A673 (cell line): ENCODE data around the gene SUSD4. TPM values are rescaled to one million over a fixed set of nuclear protein-coding genes. Genes with fewer than 3 reads are reported as not detected.

Experiments
- BruUV-seq: library from RNA; stranded (reverse); fragments of 400-500 nt; replicated peaks from 2 replicates; lab custom pipeline; 2021; lab: Mats Ljungman, UMichigan
- CTCF ChIA-PET: fragments of 300-600 bp; sonication (Branson Sonifier 250); formaldehyde crosslinking; loops from one replicate; lab custom pipeline; 2022; ENCODE audit warnings: antibody characterized with exemption; lab: Charles Lee
- POLR2A ChIA-PET: fragments of 300-600 bp; sonication (Branson Sonifier 250); formaldehyde crosslinking; loops from one replicate; lab custom pipeline; 2022; ENCODE audit warnings: antibody characterized with exemption; ENCODE audit not compliant: low non-redundant PET; lab: Charles Lee
- DNase-seq: peaks from one replicate; pipeline ENCODE4 v3.0.0-alpha.2; 2015; ENCODE audit warnings: low spot score
- H3K27ac ChIP-seq: fragments of 200-600 bp; sonication (generic); 2 replicates; pipeline ENCODE4 v1.5.1; 2016; ENCODE audit warnings: mixed run types, low read depth, mild to moderate bottlenecking, mixed read lengths, antibody characterized with exemption, low read length; ENCODE audit not compliant: poor library complexity, severe bottlenecking
- H3K27me3 ChIP-seq: fragments of 200-600 bp; sonication (generic); replicated peaks from 2 replicates; pipeline ENCODE4 v1.6.1; 2017; ENCODE audit warnings: mixed run types, low read depth, mild to moderate bottlenecking, mixed read lengths, antibody characterized with exemption, low read length; ENCODE audit not compliant: insufficient read depth, poor library complexity
- H3K36me3 ChIP-seq: fragments of 200-600 bp; sonication (generic); 2 replicates; pipeline ENCODE4 v1.6.1; 2016; ENCODE audit warnings: mixed run types, mild to moderate bottlenecking, mixed read lengths, antibody characterized with exemption, low read length; ENCODE audit not compliant: insufficient read depth, poor library complexity, severe bottlenecking
- H3K4me1 ChIP-seq: fragments of 200-600 bp; sonication (generic); 2 replicates; pipeline ENCODE4 v1.6.1; 2017; ENCODE audit warnings: mixed run types, mild to moderate bottlenecking, mixed read lengths, antibody characterized with exemption, low read length; ENCODE audit not compliant: insufficient read depth, poor library complexity, severe bottlenecking
- H3K4me3 ChIP-seq: fragments of 200-600 bp; sonication (generic); 2 replicates; pipeline ENCODE4 v1.5.1; 2016; ENCODE audit warnings: low read depth, mixed run types, mild to moderate bottlenecking, mixed read lengths, low read length; ENCODE audit not compliant: poor library complexity, severe bottlenecking
- H3K9me3 ChIP-seq: fragments of 200-600 bp; sonication (generic); 2 replicates; pipeline ENCODE4 v1.6.1; 2016; ENCODE audit warnings: mixed run types, low read depth, mild to moderate bottlenecking, mixed read lengths, antibody characterized with exemption, low read length; ENCODE audit not compliant: poor library complexity, severe bottlenecking
- EZH2 ChIP-seq: fragments of 200-600 bp; sonication (generic); IDR thresholded peaks from 2 replicates; pipeline ENCODE4 v1.6.1; 2017; ENCODE audit warnings: borderline replicate concordance, low read depth, mild to moderate bottlenecking, mixed read lengths, antibody characterized with exemption, low read length; ENCODE audit not compliant: poor library complexity, severe bottlenecking
- intact Hi-C: fragments of 100-400 bp; cut with micrococcal nuclease; formaldehyde crosslinking; loops from one replicate; pipeline ENCODE4 v1.10.0; 2022; ENCODE audit not compliant: unreplicated experiment
- total RNA-seq: library from RNA; stranded (reverse); gene quantifications from 2 replicates; pipeline ENCODE4 v1.2.3, GENCODE V29; 2021
- TF ChIP-seq, protein P1 (sequence below): fragments of 300-800, 200-600 bp; sonication (generic); conservative IDR thresholded peaks from 2 replicates; pipeline ENCODE4 v1.5.1; 2017; ENCODE audit warnings: low read depth, mild to moderate bottlenecking, antibody characterized with exemption, low read length, moderate library complexity, mixed read lengths

The SUSD4 gene
- total RNA-seq, 1 experiment from 2014 or later, result not detected

- Histone ChIP-seq H3K4me1 (no peaks in the 10 kb centered on the region), H3K9me3 (no peaks in the 10 kb centered on the region), H3K36me3 (no peaks in the 10 kb centered on the region), H3K27ac (no peak overlapping the region), H3K27me3 (no peaks in the 10 kb centered on the region), H3K4me3 (no peak overlapping the region)
- no peak for DNase-seq
- no peak for TF ChIP-seq EZH2
- TF ChIP-seq, protein P1, sequence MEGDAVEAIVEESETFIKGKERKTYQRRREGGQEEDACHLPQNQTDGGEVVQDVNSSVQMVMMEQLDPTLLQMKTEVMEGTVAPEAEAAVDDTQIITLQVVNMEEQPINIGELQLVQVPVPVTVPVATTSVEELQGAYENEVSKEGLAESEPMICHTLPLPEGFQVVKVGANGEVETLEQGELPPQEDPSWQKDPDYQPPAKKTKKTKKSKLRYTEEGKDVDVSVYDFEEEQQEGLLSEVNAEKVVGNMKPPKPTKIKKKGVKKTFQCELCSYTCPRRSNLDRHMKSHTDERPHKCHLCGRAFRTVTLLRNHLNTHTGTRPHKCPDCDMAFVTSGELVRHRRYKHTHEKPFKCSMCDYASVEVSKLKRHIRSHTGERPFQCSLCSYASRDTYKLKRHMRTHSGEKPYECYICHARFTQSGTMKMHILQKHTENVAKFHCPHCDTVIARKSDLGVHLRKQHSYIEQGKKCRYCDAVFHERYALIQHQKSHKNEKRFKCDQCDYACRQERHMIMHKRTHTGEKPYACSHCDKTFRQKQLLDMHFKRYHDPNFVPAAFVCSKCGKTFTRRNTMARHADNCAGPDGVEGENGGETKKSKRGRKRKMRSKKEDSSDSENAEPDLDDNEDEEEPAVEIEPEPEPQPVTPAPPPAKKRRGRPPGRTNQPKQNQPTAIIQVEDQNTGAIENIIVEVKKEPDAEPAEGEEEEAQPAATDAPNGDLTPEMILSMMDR, result no peak
- ChIA-PET POLR2A (no interaction called here), CTCF (no interaction called here)
- intact Hi-C loops, result no loop called here
- BruUV-seq, result no TSS peak
These were observed 48.3 kb downstream of the SUSD4 start for GRCh38 chr1:223315665-223316064.

GRCh38 chr1:223313415-223313754, 50.6 kb downstream of the SUSD4 start:
- intact Hi-C loops, result no loop called here
- no peak for DNase-seq
- no peak overlapping the region for H3K4me3 ChIP-seq
- no peak for TF ChIP-seq EZH2
- TF ChIP-seq, protein P1, result no peak
- BruUV-seq, result no TSS peak
- POLR2A ChIA-PET, result no interaction called here
- H3K4me1 ChIP-seq, result no peaks in the 10 kb centered on the region
- no peaks in the 10 kb centered on the region for H3K36me3 ChIP-seq
- CTCF ChIA-PET, result no interaction called here
- H3K27me3 ChIP-seq, result no peaks in the 10 kb centered on the region
- H3K27ac ChIP-seq, result no peak overlapping the region
- H3K9me3 ChIP-seq, result no peaks in the 10 kb centered on the region

- intact Hi-C loops, result no loop called here
- TF ChIP-seq, protein P1, result no peak
- TF ChIP-seq EZH2, result no peak
- Histone ChIP-seq H3K27ac (no peak overlapping the region), H3K27me3 (no peaks in the 10 kb centered on the region), H3K4me3 (no peak overlapping the region), H3K4me1 (no peaks in the 10 kb centered on the region), H3K9me3 (no peaks in the 10 kb centered on the region), H3K36me3 (no peaks in the 10 kb centered on the region)
- ChIA-PET POLR2A (no interaction called here), CTCF (no interaction called here)
- no peak for DNase-seq
- BruUV-seq, result no TSS peak
These were observed 51.1 kb downstream of the SUSD4 start for GRCh38 chr1:223312705-223313414.
